Uterus (tissue), 2 donors: ENCODE results near the gene SPTB.

Experiments
- POLR2A ChIP-seq, 2 donors: fragments of 450-650 bp; IDR thresholded peaks; one replicate each; pipeline ENCODE4 v1.6.1; 2016; ENCODE audit warnings: antibody characterized with exemption in 2 of 2, mild to moderate bottlenecking in 1 of 2, moderate library complexity in 1 of 2
- TF ChIP-seq, protein P1 (sequence below), 4 experiments: fragments of 200-600 bp in 2 of 4; fragments of 450-650 bp in 2 of 4; sonication (generic) in 2 of 4; IDR thresholded peaks; one replicate each; pipeline ENCODE4 v1.5.1; 2016 to 2019; ENCODE audit warnings: antibody characterized with exemption in 4 of 4, mild to moderate bottlenecking in 2 of 4, moderate library complexity in 1 of 4

DNA sequence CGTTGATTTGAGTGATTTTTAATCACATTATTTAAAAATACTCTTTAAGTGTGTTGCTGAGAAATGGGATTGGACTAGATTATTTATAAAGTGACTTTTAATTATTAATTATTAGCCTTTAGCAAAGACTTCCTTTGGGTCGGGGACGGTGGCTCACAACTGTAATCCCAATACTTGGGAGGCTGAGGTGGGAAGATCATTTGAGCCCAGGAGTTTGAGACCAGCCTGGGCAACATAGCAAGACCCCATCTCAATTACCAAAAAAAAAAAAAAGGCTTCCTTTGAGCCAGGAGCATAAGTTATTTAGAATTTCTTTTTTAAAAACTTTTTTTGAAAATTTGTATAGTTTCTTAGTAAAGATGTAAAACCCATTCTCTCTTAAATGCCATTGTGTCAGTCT, 43.3 kb upstream of the SPTB start:
- no peak for TF ChIP-seq POLR2A (IDR thresholded peaks at IDR 0.05)
- TF ChIP-seq, protein P1, sequence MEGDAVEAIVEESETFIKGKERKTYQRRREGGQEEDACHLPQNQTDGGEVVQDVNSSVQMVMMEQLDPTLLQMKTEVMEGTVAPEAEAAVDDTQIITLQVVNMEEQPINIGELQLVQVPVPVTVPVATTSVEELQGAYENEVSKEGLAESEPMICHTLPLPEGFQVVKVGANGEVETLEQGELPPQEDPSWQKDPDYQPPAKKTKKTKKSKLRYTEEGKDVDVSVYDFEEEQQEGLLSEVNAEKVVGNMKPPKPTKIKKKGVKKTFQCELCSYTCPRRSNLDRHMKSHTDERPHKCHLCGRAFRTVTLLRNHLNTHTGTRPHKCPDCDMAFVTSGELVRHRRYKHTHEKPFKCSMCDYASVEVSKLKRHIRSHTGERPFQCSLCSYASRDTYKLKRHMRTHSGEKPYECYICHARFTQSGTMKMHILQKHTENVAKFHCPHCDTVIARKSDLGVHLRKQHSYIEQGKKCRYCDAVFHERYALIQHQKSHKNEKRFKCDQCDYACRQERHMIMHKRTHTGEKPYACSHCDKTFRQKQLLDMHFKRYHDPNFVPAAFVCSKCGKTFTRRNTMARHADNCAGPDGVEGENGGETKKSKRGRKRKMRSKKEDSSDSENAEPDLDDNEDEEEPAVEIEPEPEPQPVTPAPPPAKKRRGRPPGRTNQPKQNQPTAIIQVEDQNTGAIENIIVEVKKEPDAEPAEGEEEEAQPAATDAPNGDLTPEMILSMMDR (IDR thresholded peaks at IDR 0.05) = no peak
